Naive thymus-derived CD4-positive, alpha-beta T cell (primary cell): ENCODE results near the gene ARPC3. TPM values are rescaled to one million over a fixed set of nuclear protein-coding genes. Genes with fewer than 3 reads are reported as not detected.
"Not testable (repeated sequence)": the region's sequence is repeated elsewhere in the genome, so short reads cannot be mapped to it uniquely, and the experiment has no call there.

Experiments used
- ATAC-seq: fragments of 150-1000 bp; cut with Tn5 transposase; 2 replicates; pipeline ENCODE4 v1.10.0; 2021; ENCODE audit warnings: mild to moderate bottlenecking, moderate library complexity
- CTCF ChIA-PET: fragments of 350-600 bp; sonication (Branson Sonifier 250); formaldehyde crosslinking; loops from one replicate; lab custom pipeline; 2021; ENCODE audit warnings: antibody characterized with exemption; lab: Charles Lee
- POLR2A ChIA-PET: fragments of 350-600 bp; sonication (Branson Sonifier 250); formaldehyde crosslinking; loops from one replicate; lab custom pipeline; 2021; ENCODE audit warnings: antibody characterized with exemption, inconsistent platforms; lab: Charles Lee
- DNase-seq, 9 donors: peaks; one replicate each; pipeline versions ENCODE4 v3.0.0 to v3.0.0-alpha.2; 2020 to 2022; ENCODE audit warnings: mixed read lengths in 1 of 9
- H3K27ac ChIP-seq: one replicate; pipeline ENCODE4 v1.7.0; 2013; ENCODE audit warnings: mild to moderate bottlenecking, low read depth, low read length, moderate library complexity
- H3K27me3 ChIP-seq, 2 donors: one replicate each; pipeline ENCODE4 v1.7.0; 2013; ENCODE audit warnings: low read length in 2 of 2, mild to moderate bottlenecking in 2 of 2, moderate library complexity in 2 of 2; ENCODE audit not compliant: control insufficient read depth in 2 of 2, insufficient read depth in 2 of 2
- H3K36me3 ChIP-seq, 3 experiments: 1 replicate in 2 of 3; 2 replicates in 1 of 3; pipeline ENCODE4 v1.7.0; 2013; ENCODE audit warnings: low read length in 3 of 3, mild to moderate bottlenecking in 3 of 3, moderate library complexity in 1 of 3; ENCODE audit not compliant: insufficient read depth in 3 of 3, control insufficient read depth in 2 of 3
- H3K4me1 ChIP-seq, 2 donors: one replicate each; pipeline ENCODE4 v1.7.0; 2013; ENCODE audit warnings: low read length in 2 of 2, mild to moderate bottlenecking in 2 of 2, moderate library complexity in 1 of 2; ENCODE audit not compliant: control insufficient read depth in 2 of 2, insufficient read depth in 2 of 2
- H3K4me3 ChIP-seq: 2 replicates; pipeline ENCODE4 v1.7.0; 2013; ENCODE audit warnings: mild to moderate bottlenecking, low read length
- H3K9me3 ChIP-seq, 3 experiments: 1 replicate in 2 of 3; 2 replicates in 1 of 3; pipeline ENCODE4 v1.7.0; 2013; ENCODE audit warnings: low read length in 3 of 3; ENCODE audit not compliant: control insufficient read depth in 2 of 3
- H3K27ac Mint-ChIP-seq, 9 donors: one replicate each; pipeline ENCODE4 v1.8.0; 2020 to 2022; ENCODE audit warnings: mixed read lengths in 9 of 9, mild to moderate bottlenecking in 8 of 9, moderate library complexity in 5 of 9, inconsistent platforms in 2 of 9
- H3K27me3 Mint-ChIP-seq, 5 donors: one replicate each; pipeline ENCODE4 v1.8.0; 2021 to 2022; ENCODE audit warnings: mixed read lengths in 5 of 5, mild to moderate bottlenecking in 1 of 5
- H3K36me3 Mint-ChIP-seq, 5 donors: one replicate each; pipeline ENCODE4 v1.8.0; 2020 to 2022; ENCODE audit warnings: mixed read lengths in 5 of 5, mild to moderate bottlenecking in 3 of 5, inconsistent platforms in 1 of 5
- H3K4me1 Mint-ChIP-seq, 7 donors: one replicate each; pipeline ENCODE4 v1.8.0; 2020 to 2022; ENCODE audit warnings: mixed read lengths in 7 of 7, mild to moderate bottlenecking in 3 of 7, inconsistent platforms in 1 of 7
- H3K4me3 Mint-ChIP-seq, 10 donors: one replicate each; pipeline ENCODE4 v1.8.0; 2020 to 2022; ENCODE audit warnings: mild to moderate bottlenecking in 10 of 10, mixed read lengths in 10 of 10, moderate library complexity in 6 of 10, inconsistent platforms in 2 of 10
- H3K9me3 Mint-ChIP-seq, 11 donors: one replicate each; pipeline ENCODE4 v1.8.0; 2020 to 2022; ENCODE audit warnings: mixed read lengths in 11 of 11, mild to moderate bottlenecking in 4 of 11, inconsistent platforms in 1 of 11, moderate library complexity in 1 of 11
- intact Hi-C, 2 donors: fragments of 100-400 bp; cut with micrococcal nuclease; formaldehyde crosslinking; loops; one replicate each; pipeline ENCODE4 v1.15.1; 2023
- polyA plus RNA-seq, 2 donors: library from polyadenylated mRNA; unstranded; fragments of 300-500 nt; fragmentation: Illumina TruSeq; gene quantifications; one replicate each; pipeline ENCODE4 v1.2.3, GENCODE V29; 2021
- total RNA-seq, 6 experiments: library from RNA in 5 of 6; stranded (reverse) in 5 of 6; gene quantifications; 1 replicate in 5 of 6; 2 replicates in 1 of 6; pipeline ENCODE4 v1.2.3 and lab custom pipeline; 2021 to 2026

ARPC3 gene
- total and polyA plus RNA-seq, 7 experiments from 2014 or later = 166 to 643 (median 289) TPM

GRCh38 chr12:110426406-110426805, 23.7 kb downstream of the ARPC3 start:
- Mint-ChIP-seq H3K27me3 (peaks cover 0 to 20% (median 0%) of the 10 kb centered on the region in 5 donors), H3K4me1 (peaks cover 0 to 4% (median 0%) of the 10 kb centered on the region in 7 donors), H3K9me3 (no peaks in the 10 kb centered on the region), H3K27ac (no peak overlapping the region), H3K36me3 (no peaks in the 10 kb centered on the region), H3K4me3 (no peak overlapping the region)
- intact Hi-C loops = no loop called here
- POLR2A ChIA-PET = no interaction called here
- no peak for DNase-seq
- no peaks in the 10 kb centered on the region for H3K4me1 ChIP-seq
- H3K36me3 ChIP-seq = no peaks in the 10 kb centered on the region
- no peak overlapping the region for H3K4me3 ChIP-seq
- H3K27ac ChIP-seq = no peak overlapping the region
- no peak for ATAC-seq
- no peaks in the 10 kb centered on the region for H3K9me3 ChIP-seq
- H3K27me3 ChIP-seq = no peaks in the 10 kb centered on the region
- CTCF ChIA-PET = interaction anchor here (0.7 kb wide), 1 partner anchor 979 kb away, joined by 3 read pairs; no protein-coding TSS in a partner anchor

GRCh38 chr12:110424237-110424636, 25.9 kb downstream of the ARPC3 start:
- no peaks in the 10 kb centered on the region for H3K36me3 ChIP-seq
- peaks cover 0 to 30% (median 0%) of the 10 kb centered on the region in 5 donors for H3K27me3 Mint-ChIP-seq
- CTCF ChIA-PET = no interaction called here
- POLR2A ChIA-PET = interaction anchor here (0.9 to 1.7 kb wide), 2 partner anchors 16 to 43 kb away, joined by 3 to 5 read pairs; partner anchors contain the start of gene GPN3
- H3K27me3 ChIP-seq = no peaks in the 10 kb centered on the region
- no peak for DNase-seq
- H3K4me1 Mint-ChIP-seq = no peaks in the 10 kb centered on the region
- no peaks in the 10 kb centered on the region for H3K9me3 ChIP-seq
- intact Hi-C loops = no loop called here
- H3K27ac ChIP-seq = no peak overlapping the region
- H3K36me3 Mint-ChIP-seq = no peaks in the 10 kb centered on the region
- H3K27ac Mint-ChIP-seq = no peak overlapping the region
- H3K9me3 Mint-ChIP-seq = no peaks in the 10 kb centered on the region
- H3K4me1 ChIP-seq = no peaks in the 10 kb centered on the region
- no peak overlapping the region for H3K4me3 Mint-ChIP-seq
- no peak overlapping the region for H3K4me3 ChIP-seq
- ATAC-seq = no peak

GRCh38 chr12:110421701-110422100, 28.4 kb downstream of the ARPC3 start:
- no peak overlapping the region for H3K4me3 Mint-ChIP-seq
- no peak for ATAC-seq

GRCh38 chr12:110421159-110421661, 28.9 kb downstream of the ARPC3 start:
- Histone ChIP-seq H3K27ac (no peak overlapping the region), H3K27me3 (no peaks in the 10 kb centered on the region), H3K4me1 (no peaks in the 10 kb centered on the region), H3K4me3 (no peak overlapping the region), H3K36me3 (no peaks in the 10 kb centered on the region), H3K9me3 (no peaks in the 10 kb centered on the region)
- Mint-ChIP-seq H3K4me1 (no peaks in the 10 kb centered on the region), H3K4me3 (no peak overlapping the region), H3K27me3 (peaks cover 0 to 32% (median 0%) of the 10 kb centered on the region in 5 donors), H3K27ac (no peak overlapping the region), H3K9me3 (no peaks in the 10 kb centered on the region), H3K36me3 (no peaks in the 10 kb centered on the region)
- intact Hi-C loops = no loop called here
- ChIA-PET CTCF (interaction anchor here (1.1 to 2.0 kb wide), 2 partner anchors 10 to 1981 kb away, joined by 3 to 8 read pairs; no protein-coding TSS in a partner anchor), POLR2A (no interaction called here)
- ATAC-seq (no peak), DNase-seq (no peak)

More at GRCh38 chr12:110421701-110422100, 28.4 kb downstream of the ARPC3 start:
- Mint-ChIP-seq H3K4me1 (no peaks in the 10 kb centered on the region), H3K36me3 (no peaks in the 10 kb centered on the region), H3K9me3 (no peaks in the 10 kb centered on the region), H3K27me3 (peaks cover 0 to 32% (median 0%) of the 10 kb centered on the region in 5 donors), H3K27ac (no peak overlapping the region)
- H3K36me3 ChIP-seq = no peaks in the 10 kb centered on the region
- no peak overlapping the region for H3K27ac ChIP-seq
- ChIA-PET CTCF (interaction anchor here (1.1 to 2.0 kb wide), 2 partner anchors 9 to 1981 kb away, joined by 3 to 8 read pairs; no protein-coding TSS in a partner anchor), POLR2A (no interaction called here)
- DNase-seq = no peak
- intact Hi-C loops = no loop called here
- no peaks in the 10 kb centered on the region for H3K4me1 ChIP-seq
- H3K9me3 ChIP-seq = no peaks in the 10 kb centered on the region
- no peak overlapping the region for H3K4me3 ChIP-seq
- H3K27me3 ChIP-seq = no peaks in the 10 kb centered on the region

GRCh38 chr12:110420644-110421043, 29.5 kb downstream of the ARPC3 start:
- H3K4me1 ChIP-seq, DNase-seq, H3K4me1 Mint-ChIP-seq, H3K9me3 ChIP-seq, H3K27me3 ChIP-seq, intact Hi-C loops, H3K36me3 ChIP-seq, POLR2A ChIA-PET, H3K4me3 ChIP-seq, H3K4me3 Mint-ChIP-seq, ATAC-seq, H3K27ac ChIP-seq, H3K36me3 Mint-ChIP-seq, H3K9me3 Mint-ChIP-seq, H3K27ac Mint-ChIP-seq: not testable (repeated sequence)
- CTCF ChIA-PET = interaction anchor here (1.1 to 2.0 kb wide), 2 partner anchors 11 to 1982 kb away, joined by 3 to 8 read pairs; no protein-coding TSS in a partner anchor
- H3K27me3 Mint-ChIP-seq = peaks cover 0 to 32% (median 0%) of the 10 kb centered on the region in 5 donors

GRCh38 chr12:110417113-110417512, 33.0 kb downstream of the ARPC3 start:
- CTCF ChIA-PET, H3K9me3 ChIP-seq, H3K27ac Mint-ChIP-seq, H3K36me3 ChIP-seq, H3K27me3 ChIP-seq, H3K4me1 Mint-ChIP-seq, H3K36me3 Mint-ChIP-seq, ATAC-seq, H3K4me3 ChIP-seq, H3K9me3 Mint-ChIP-seq, H3K27ac ChIP-seq, H3K4me1 ChIP-seq, H3K4me3 Mint-ChIP-seq, DNase-seq, intact Hi-C loops: not testable (repeated sequence)
- POLR2A ChIA-PET = interaction anchor here (0.6 kb wide), 1 partner anchor 456 kb away, joined by 3 read pairs; no protein-coding TSS in a partner anchor
- peaks cover 0 to 22% (median 4%) of the 10 kb centered on the region in 5 donors for H3K27me3 Mint-ChIP-seq

GRCh38 chr12:110410086-110410485, 40.1 kb downstream of the ARPC3 start:
- ATAC-seq, H3K4me3 ChIP-seq, intact Hi-C loops, H3K9me3 ChIP-seq, H3K9me3 Mint-ChIP-seq, DNase-seq, H3K4me1 ChIP-seq, H3K27ac ChIP-seq, H3K27me3 ChIP-seq, CTCF ChIA-PET, H3K4me1 Mint-ChIP-seq, H3K4me3 Mint-ChIP-seq, H3K36me3 ChIP-seq, H3K27ac Mint-ChIP-seq, POLR2A ChIA-PET, H3K36me3 Mint-ChIP-seq: not testable (repeated sequence)
- peaks cover 0 to 20% (median 0%) of the 10 kb centered on the region in 5 donors for H3K27me3 Mint-ChIP-seq
